BLaER1 treated with 17β-estradiol and CSF1 and Interleukin-3, amounts not matched to agents 10 nM and 100 nM (cell line): ENCODE measurements around the gene CNTN6.

Source experiments
- H3K27ac ChIP-seq, 11 experiments: shearing (Covaris generic); formaldehyde crosslinking; 2 replicates each; pipeline ENCODE4 v1.8.1; 2022
- H3K27me3 ChIP-seq, 11 experiments: shearing (Covaris generic); formaldehyde crosslinking; 2 replicates each; pipeline ENCODE4 v1.8.1; 2022
- H3K36me3 ChIP-seq, 11 experiments: shearing (Covaris generic); formaldehyde crosslinking; 2 replicates each; pipeline ENCODE4 v1.8.1; 2022
- H3K4me1 ChIP-seq, 10 experiments: shearing (Covaris generic); formaldehyde crosslinking; 2 replicates each; pipeline ENCODE4 v1.8.1; 2022
- H3K4me2 ChIP-seq, 11 experiments: shearing (Covaris generic); formaldehyde crosslinking; 2 replicates each; pipeline ENCODE4 v1.8.1; 2022
- H3K4me3 ChIP-seq, 10 experiments: shearing (Covaris generic); formaldehyde crosslinking; 2 replicates each; pipeline ENCODE4 v1.8.1; 2022
- H3K9ac ChIP-seq, 11 experiments: shearing (Covaris generic); formaldehyde crosslinking; 2 replicates each; pipeline ENCODE4 v1.8.1; 2022
- H3K9me3 ChIP-seq, 11 experiments: shearing (Covaris generic); formaldehyde crosslinking; replicated peaks in 1 of 11; 2 replicates each; pipeline ENCODE4 v1.8.1; 2022
- H4K20me1 ChIP-seq, 11 experiments: shearing (Covaris generic); formaldehyde crosslinking; 2 replicates each; pipeline ENCODE4 v1.8.1; 2022
- Cebpa-rat ChIP-seq, 11 experiments: shearing (Covaris generic); IDR thresholded peaks; 2 replicates each; pipeline ENCODE4 v1.8.1; 2022

Gene CNTN6

DNA sequence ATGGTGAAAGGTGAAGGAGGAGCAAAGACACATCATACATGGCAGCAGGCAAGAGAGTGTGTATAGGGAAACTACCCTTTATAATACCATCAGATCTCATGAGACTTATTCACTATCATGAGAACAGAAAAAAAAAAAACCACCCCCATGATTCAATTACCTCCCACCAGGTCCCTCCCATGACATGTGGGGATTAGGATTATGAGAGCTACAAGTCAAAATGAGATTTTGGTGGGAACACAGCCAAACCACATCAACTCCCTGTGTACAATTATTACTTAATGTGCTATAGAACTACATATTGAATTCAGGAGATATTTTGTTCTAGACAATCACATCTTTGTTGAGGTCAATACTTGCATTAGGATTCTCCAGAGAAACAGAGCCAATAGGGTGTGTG lies 313.4 kb downstream of the CNTN6 start:
- Histone ChIP-seq H3K27ac (no peak overlapping the region), H3K9ac (no peak overlapping the region), H3K27me3 (no peaks in the 10 kb centered on the region), H3K4me3 (no peak overlapping the region), H3K9me3 (no peaks in the 10 kb centered on the region), H4K20me1 (no peaks in the 10 kb centered on the region), H3K4me2 (no peak overlapping the region), H3K4me1 (0 out of 20 replicates have a peak, but pooled peaks cover 0 to under 1% (median 0%) of the 10 kb centered on the region in 10 experiments), H3K36me3 (no peaks in the 10 kb centered on the region)
- no peak for TF ChIP-seq Cebpa-rat (IDR thresholded peaks at IDR 0.05)

DNA sequence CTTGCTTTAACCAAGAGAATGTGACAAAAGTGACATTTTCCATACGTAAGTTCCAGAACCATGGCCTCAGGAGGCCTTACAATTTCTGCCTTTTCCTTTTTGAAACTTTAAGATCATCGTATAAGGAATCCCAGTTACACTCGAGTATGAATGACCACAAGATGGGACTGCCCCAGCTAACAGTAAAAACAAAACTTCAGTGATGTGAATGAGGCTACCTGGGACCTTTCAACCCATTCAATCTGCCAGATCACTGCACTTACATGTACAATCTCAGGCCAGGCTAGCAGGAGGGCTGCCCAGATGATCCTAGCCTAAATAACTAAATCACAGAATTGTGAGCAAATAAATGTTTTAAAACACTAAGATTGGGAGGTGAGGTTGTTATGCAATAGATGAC lies 328.8 kb downstream of the CNTN6 start:
- no peak for TF ChIP-seq Cebpa-rat (IDR thresholded peaks at IDR 0.05)
- no peak overlapping the region for H3K4me3 ChIP-seq
- H3K4me1 ChIP-seq, result peaks cover 0 to 12% (median 7%) of the 10 kb centered on the region in 10 experiments; a peak in 14 of 20 replicates
- H3K27ac ChIP-seq, result no peak overlapping the region
- H4K20me1 ChIP-seq, result no peaks in the 10 kb centered on the region
- H3K9me3 ChIP-seq, result peaks cover 0 to 10% (median 0%) of the 10 kb centered on the region in 11 experiments; a peak in 2 of 22 replicates
- H3K27me3 ChIP-seq, result no peaks in the 10 kb centered on the region
- no peaks in the 10 kb centered on the region for H3K36me3 ChIP-seq
- no peak overlapping the region for H3K9ac ChIP-seq
- H3K4me2 ChIP-seq, result no peak overlapping the region

DNA sequence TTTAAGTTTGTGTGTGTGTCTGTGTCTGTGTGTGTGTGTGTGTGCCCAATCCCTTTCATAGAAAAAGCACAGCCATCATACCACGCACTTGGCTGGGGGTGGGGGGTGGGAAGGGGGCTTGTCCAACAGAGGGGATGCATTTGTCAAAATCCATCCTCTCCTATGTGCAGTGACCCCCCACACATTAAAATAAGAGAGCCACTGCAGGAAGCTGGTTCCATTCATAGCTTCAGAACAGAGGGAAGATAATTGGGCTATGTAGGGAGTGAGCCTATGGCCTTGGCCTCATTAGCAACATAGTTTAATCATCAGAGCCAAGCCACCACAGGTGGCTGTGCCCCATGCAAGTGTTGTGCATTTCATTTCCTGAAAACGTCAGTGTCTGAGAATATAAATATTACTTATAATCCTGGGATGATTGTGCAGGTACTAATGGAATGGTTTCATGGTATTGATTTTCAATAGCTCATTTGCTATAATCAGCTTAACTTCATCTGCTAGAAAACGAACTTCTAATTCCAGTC lies 330.8 kb downstream of the CNTN6 start:
- H3K36me3 ChIP-seq, result no peaks in the 10 kb centered on the region
- no peak overlapping the region for H3K27ac ChIP-seq
- no peak overlapping the region for H3K4me2 ChIP-seq
- TF ChIP-seq Cebpa-rat (IDR thresholded peaks at IDR 0.05), result no peak
- no peaks in the 10 kb centered on the region for H4K20me1 ChIP-seq
- H3K9me3 ChIP-seq, result no peaks in the 10 kb centered on the region
- no peak overlapping the region for H3K9ac ChIP-seq
- H3K4me3 ChIP-seq, result no peak overlapping the region
- H3K4me1 ChIP-seq, result peaks cover 0 to 12% (median 7%) of the 10 kb centered on the region in 10 experiments; a peak in 14 of 20 replicates
- no peaks in the 10 kb centered on the region for H3K27me3 ChIP-seq

DNA sequence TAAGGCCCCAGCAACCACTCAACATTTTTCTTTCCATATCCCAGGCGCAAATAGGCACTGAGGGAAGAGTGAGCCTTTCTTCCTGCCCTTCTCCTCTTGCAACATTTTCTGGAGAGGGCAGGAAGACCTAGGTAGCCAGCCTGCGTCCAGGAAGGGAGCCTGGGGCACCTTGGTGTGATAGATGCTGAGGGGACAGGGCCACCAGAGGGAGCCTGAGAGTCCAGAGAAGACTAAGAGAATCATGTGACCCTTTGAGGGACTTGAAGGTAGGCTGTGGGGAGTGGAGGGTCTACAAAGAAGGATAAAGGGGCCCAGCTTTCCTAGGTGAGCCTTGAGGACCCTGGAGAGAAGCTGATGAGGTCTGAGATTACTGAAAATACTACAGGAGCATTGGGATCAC lies 346.6 kb downstream of the CNTN6 start:
- TF ChIP-seq Cebpa-rat (IDR thresholded peaks at IDR 0.05), result no peak
- Histone ChIP-seq H3K36me3 (no peaks in the 10 kb centered on the region), H3K4me1 (no peaks in the 10 kb centered on the region), H3K9me3 (0 out of 22 replicates have a peak, but pooled peaks cover 0 to 3% (median 0%) of the 10 kb centered on the region in 11 experiments), H3K4me2 (no peak overlapping the region), H3K9ac (no peak overlapping the region), H3K27ac (no peak overlapping the region), H4K20me1 (no peaks in the 10 kb centered on the region), H3K27me3 (no peaks in the 10 kb centered on the region), H3K4me3 (no peak overlapping the region)

DNA sequence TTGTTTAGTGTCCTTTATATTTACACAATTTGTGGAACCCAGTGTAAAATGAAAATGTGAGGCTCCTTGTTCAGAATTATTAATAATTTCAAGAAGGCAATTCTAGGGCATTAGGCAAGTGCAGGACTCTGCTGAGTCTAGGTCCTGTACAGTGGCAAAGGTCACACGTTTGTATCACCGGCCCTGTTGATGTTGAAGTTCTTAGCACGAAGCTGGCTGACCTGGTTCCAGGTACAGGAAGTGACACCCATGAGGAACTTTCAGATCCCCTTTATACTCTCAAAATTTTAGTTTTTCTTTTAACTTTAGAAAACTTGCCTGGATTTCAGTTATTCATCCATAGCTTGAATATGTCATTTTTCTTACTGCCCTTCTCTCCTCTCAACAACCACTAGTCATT lies 349.4 kb downstream of the CNTN6 start:
- no peaks in the 10 kb centered on the region for H3K36me3 ChIP-seq
- H3K9me3 ChIP-seq, result no peaks in the 10 kb centered on the region
- no peak for TF ChIP-seq Cebpa-rat (IDR thresholded peaks at IDR 0.05)
- no peak overlapping the region for H3K4me3 ChIP-seq
- H3K4me1 ChIP-seq, result no peaks in the 10 kb centered on the region
- no peaks in the 10 kb centered on the region for H4K20me1 ChIP-seq
- H3K4me2 ChIP-seq, result no peak overlapping the region
- H3K9ac ChIP-seq, result no peak overlapping the region
- H3K27me3 ChIP-seq, result no peaks in the 10 kb centered on the region
- no peak overlapping the region for H3K27ac ChIP-seq

DNA sequence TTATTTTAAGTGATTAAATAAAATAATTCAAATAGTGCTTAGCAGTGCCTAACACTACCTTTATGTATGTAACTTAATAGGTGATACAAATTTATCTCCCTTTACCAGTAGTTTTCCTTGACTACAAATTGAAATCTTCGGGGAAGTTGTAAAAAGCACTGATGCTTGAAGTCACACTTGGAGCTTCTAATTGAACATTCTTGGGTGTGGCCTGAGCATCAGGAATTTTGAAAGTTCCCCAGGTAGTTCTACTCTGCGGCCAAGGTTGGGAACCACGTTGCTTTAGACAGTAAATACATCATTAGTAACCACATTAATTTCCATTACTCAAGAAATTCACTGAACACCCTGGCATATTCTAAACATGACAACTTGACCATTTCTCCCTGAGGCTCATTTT lies 351.4 kb downstream of the CNTN6 start:
- H3K36me3 ChIP-seq, result no peaks in the 10 kb centered on the region
- no peak overlapping the region for H3K27ac ChIP-seq
- no peak overlapping the region for H3K4me3 ChIP-seq
- no peaks in the 10 kb centered on the region for H3K4me1 ChIP-seq
- H3K9me3 ChIP-seq, result no peaks in the 10 kb centered on the region
- H3K9ac ChIP-seq, result no peak overlapping the region
- H3K4me2 ChIP-seq, result no peak overlapping the region
- H4K20me1 ChIP-seq, result no peaks in the 10 kb centered on the region
- H3K27me3 ChIP-seq, result no peaks in the 10 kb centered on the region
- TF ChIP-seq Cebpa-rat (IDR thresholded peaks at IDR 0.05), result no peak

DNA sequence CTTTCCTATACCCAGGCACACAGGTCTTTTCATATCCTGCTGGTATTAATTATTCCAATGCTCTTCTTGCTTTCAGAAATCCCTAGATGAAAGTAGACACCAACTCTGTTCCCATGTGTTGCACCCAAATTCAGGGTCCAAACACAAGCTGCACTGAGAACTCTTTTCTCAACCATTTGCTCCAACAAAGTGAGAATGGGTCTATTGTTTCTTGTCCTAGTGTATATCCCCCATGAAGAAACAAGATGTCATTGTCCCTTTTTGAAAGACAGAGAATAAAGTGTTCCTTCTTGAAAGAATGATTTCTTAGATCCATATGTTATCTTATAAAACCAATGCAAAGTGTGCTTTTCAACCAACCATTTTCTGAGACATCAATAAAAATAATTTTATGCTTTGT lies 353.7 kb downstream of the CNTN6 start:
- Histone ChIP-seq H3K9ac (no peak overlapping the region), H3K27me3 (no peaks in the 10 kb centered on the region), H3K27ac (no peak overlapping the region), H3K4me3 (no peak overlapping the region), H4K20me1 (no peaks in the 10 kb centered on the region), H3K9me3 (no peaks in the 10 kb centered on the region), H3K36me3 (no peaks in the 10 kb centered on the region), H3K4me1 (no peaks in the 10 kb centered on the region), H3K4me2 (no peak overlapping the region)
- TF ChIP-seq Cebpa-rat (IDR thresholded peaks at IDR 0.05), result no peak

DNA sequence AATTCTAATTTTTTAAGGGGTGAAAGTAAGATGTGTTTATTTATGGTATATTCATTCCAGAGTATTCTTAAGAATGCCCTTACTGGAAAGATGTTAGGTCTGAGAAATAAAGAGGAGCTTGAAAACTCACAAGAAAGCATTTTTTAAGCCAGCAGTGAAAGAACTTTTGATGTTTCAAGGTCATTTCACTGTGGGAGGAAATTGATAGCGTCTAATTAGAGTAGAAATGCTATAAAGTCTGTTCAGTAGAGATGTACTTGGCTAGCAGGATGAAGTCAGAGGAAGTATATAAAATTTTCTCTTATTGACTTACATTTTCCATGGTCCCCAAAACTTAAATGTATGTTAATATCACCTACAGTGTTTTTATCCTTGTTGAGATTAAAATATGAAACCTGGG lies 354.6 kb downstream of the CNTN6 start:
- no peaks in the 10 kb centered on the region for H3K36me3 ChIP-seq
- no peak overlapping the region for H3K27ac ChIP-seq
- H3K9ac ChIP-seq, result no peak overlapping the region
- H3K9me3 ChIP-seq, result no peaks in the 10 kb centered on the region
- H3K4me3 ChIP-seq, result no peak overlapping the region
- no peak for TF ChIP-seq Cebpa-rat (IDR thresholded peaks at IDR 0.05)
- no peaks in the 10 kb centered on the region for H3K27me3 ChIP-seq
- H3K4me1 ChIP-seq, result no peaks in the 10 kb centered on the region
- H3K4me2 ChIP-seq, result no peak overlapping the region
- no peaks in the 10 kb centered on the region for H4K20me1 ChIP-seq

DNA sequence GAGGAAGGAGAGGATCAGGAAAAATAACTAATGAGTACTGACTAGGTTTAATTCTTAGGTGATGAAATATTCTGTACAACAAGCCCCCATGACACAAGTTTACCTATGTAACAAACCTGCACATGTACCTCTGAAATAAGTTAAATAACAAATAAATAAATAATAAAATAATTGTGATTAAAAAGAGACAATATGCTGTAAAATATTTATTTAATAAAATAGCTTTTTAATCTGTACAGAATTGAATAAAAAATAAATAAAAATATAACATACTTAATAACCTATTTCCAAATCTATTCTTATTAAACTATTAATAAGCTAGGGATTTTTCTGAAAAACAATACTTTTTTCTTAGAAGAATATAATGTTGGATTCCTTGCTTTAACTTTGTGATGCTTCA lies 355.6 kb downstream of the CNTN6 start:
- Histone ChIP-seq H3K27me3 (no peaks in the 10 kb centered on the region), H3K4me3 (no peak overlapping the region), H3K4me2 (no peak overlapping the region), H3K36me3 (no peaks in the 10 kb centered on the region), H3K9ac (no peak overlapping the region), H3K27ac (no peak overlapping the region), H3K4me1 (no peaks in the 10 kb centered on the region), H4K20me1 (no peaks in the 10 kb centered on the region), H3K9me3 (no peaks in the 10 kb centered on the region)
- TF ChIP-seq Cebpa-rat (IDR thresholded peaks at IDR 0.05), result no peak
